Activated CD4-positive, alpha-beta T cell treated with anti-CD3 and anti-CD28 coated beads for 1 hour (primary cell): ENCODE results near the gene MRPL43.
A peak's percentile ranks its signal among the peaks of the same experiment; 100 is the strongest.

Experiments used
- DNase-seq: peaks from one replicate; pipeline ENCODE4 v3.0.0-alpha.2; 2020

The MRPL43 gene

DNA sequence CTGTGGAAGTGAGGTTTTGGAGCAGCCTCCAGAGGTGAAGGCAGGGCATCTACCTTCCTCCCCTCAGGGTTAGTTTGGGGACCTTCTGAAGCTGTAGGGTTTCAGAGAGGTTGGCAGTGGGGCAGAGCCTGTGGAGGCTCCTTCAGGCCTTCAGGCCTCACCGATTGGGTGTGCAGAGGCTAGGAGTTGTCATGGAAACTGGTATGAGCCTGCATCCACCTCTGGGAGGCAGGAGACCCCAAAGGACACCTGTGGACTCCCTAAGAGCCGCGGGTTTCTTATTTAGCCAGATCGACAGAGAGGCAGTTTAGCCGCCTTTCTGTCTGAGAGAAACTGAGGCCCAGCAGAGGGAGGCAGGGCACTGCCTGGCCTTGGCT, 14.3 kb upstream of the MRPL43 start:
- no peak for DNase-seq

DNA sequence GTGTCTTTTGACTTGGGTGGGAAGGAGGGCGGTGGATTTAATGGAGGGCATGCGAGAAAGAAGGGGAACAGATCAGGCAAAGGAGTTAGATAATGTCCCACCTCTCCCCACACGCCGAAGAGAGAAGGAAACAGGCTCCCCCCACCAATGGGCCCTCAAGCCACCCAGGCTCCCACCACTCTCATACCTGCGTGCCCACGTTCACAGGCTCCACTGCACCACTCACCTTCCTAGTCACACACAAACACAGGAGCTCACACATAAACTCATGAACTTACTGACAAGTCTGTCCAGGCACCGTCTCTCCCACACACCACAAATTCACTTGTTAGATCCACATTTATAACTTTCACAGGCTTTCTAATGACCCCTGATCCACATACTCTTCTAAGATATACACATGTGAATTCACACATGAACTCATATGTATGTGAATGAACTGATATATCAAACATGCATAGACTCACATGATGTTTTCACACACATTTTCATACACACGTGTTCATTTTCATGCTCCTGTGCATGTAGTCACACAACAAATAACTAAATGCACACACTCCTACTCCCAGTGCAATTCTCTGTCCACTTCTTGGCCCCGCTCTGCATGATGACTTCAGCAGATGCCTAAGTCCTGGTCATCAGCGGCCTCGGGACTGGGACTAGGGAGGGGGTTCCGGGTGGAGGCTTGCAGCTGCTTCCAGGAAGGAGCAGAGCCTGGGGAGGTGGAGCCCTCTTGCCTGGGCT, 13.8 kb upstream of the MRPL43 start:
- no peak for DNase-seq

DNA sequence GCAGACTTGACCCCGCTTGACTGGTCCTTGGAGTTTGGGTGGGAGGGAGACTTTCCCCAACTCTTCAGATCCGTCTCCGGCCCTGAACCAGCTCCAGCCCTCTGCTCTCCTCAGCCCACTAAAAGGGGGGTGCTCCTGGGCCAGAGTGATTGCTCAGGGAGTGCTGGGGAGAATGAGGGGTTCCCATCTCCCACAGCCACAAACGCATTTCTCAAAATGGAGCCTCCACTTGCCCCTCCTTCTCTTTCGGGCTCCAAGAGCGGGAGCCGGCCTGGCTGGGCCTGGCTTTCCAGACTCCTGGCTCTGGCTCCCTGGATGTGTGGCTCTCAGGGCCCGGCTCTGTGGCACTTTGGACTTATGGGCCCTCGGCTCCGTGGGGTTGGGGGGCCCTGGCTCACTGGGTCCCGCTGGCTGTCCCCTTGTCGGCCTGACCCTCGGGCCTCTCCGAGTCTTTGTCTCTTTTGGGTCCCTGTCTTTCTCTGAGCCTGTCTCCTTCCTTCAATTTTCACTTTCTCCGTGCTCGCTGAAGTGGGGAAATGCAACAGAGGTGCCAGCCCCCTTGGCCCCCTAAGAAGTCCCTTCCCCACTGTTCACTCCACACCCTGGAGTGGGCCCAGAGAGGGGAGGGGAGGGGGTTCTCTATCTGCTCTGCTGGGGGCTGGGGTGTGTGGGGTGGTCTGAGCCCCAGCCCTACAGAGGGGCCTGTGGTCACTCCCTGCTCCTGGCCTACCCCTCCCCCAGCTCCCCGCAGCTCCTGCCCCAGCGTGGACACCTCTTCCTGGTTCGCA, 13.0 kb upstream of the MRPL43 start:
- no peak for DNase-seq

- no peak for DNase-seq
Measured at GRCh38 chr10:100999742-101000126, 12.4 kb upstream of the MRPL43 start, which contains the start of gene LZTS2. TSS of gene LZTS2 (plus strand) at chr10:100999808. CDS start at chr10:101002539, 2,731 bp downstream.

GRCh38 chr10:100998991-100999741, 11.9 kb upstream of the MRPL43 start:
- DNase-seq: peak; percentile 67

DNA sequence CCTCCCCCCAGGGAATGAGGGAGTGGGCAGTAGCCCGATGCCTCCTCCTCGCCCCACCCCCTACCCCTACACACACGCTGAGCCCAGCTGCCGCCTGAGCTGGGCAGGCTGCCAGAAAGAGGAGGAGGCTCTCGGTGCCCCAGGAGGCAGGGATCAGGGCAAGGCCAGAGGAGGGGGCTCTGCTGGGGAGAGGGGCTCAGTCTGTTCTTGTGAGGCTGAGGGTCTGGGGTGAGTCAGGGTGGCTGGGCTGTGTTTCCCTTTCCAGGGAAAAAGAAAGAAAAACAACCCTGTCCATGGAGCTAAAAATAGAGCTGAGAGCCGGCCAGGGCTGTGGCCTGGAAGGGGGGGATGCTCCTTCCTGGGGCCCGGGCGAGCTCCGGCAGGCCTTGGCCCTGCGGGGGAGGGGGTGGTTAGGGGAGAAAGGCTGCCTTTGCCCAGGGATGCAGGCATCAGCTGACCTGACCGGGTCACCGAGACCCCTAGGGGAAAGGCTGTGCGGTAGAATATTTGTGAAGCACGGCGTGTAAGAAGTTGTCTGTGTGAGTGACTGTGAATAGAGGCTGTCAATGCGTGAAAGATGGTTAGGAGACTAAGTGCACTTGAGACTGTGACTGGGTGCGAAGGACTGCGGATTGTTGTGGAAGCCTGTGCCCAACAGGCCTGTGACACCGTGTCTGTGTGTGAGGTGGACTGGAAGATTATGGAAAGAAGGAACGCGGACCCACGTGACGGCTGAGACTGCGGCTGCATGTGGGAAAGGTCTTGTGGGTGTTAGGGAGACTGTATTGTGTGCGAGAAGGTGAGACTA, 11.1 kb upstream of the MRPL43 start:
- DNase-seq: peak; percentile 46

GRCh38 chr10:100997360-100998182, 10.3 kb upstream of the MRPL43 start:
- peak; percentile 51 for DNase-seq

DNA sequence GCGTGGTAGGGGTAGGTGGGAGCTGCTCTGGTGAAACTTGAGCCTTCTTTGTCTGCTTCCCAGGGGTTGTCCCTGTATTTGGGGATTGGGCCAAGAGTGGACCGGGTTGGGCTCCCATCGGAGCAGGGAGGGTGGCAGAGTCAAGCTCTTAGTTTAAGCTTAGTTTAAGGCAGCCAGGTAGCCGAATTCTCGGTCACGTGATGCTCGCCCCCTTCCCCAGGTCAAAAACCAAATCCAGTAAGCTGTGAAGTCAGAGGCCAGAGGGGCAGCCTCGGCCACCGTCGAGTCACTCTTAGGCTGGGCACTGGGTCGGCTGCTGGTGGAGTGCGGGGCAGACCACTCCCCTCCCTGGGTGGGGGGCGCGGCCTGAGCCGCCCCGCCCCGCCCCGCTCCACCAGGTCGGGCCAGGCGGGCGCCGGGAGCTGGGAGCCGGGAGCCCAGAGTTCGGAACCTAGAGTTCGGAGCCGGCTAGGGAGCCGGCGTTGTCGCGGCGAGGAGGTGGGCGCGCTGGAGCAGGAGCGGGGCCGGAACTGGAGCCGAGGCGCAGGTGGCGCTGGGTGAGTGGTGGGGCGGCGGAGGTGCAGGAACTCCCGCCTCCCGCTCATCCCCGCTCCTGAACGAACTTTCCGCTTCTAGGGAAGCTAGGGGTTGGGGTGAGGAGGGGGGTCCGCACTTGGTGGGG, 9.5 kb upstream of the MRPL43 start:
- DNase-seq: no peak

DNA sequence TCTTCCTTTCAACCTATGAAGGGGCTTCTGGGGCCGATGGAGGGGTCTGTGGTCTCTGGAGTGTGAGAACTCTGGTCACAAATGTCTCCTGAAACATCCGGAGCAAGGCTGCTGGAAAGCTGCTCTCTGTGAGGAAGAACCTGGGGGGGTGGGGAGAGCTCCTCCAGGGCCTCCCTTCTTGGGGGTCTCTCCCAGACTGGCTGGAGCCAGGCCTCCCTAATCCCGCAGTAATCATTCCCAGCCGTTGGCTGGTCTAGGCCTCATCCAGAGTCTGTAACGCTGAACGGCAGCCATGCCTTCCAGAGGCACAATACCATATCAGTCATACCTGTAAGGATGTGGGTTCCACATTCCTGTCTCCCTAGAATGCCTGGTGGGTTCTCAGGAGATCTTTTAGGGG, 7.9 kb upstream of the MRPL43 start:
- DNase-seq: no peak

DNA sequence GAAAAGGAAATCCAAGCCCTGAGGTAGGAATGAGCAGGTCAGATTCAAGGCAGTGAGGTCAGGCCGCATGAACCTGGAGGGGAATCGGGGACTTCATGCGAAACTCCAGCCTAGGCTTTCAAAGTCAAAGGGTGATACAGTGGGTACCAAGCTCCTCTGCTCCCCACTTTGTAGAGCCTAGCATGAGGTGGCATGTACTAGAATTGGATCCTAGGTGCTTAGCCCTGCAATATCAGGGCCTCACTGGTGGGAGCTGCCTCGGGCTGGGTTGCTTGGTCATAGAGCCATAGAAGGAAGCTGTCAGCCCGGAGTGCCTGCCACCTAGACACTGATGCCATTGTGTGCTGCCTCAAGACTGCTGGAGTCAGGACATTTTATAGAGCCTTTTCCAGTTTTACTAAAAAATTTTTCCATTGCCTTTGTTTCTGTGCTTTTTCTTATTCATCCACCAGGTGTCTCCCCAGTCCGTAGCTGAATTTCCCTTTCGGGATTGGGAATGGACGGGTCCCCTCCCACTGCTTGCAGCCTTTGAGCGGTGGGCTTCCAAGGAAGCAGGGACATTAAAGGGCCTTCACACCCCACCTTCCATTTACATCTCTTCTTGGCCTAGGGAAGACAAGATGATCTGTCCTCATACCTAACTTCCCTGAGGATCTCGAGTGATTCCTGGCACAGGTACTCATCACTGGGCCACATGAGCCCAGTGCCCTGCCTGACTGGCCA, 6.8 kb upstream of the MRPL43 start:
- no peak for DNase-seq

DNA sequence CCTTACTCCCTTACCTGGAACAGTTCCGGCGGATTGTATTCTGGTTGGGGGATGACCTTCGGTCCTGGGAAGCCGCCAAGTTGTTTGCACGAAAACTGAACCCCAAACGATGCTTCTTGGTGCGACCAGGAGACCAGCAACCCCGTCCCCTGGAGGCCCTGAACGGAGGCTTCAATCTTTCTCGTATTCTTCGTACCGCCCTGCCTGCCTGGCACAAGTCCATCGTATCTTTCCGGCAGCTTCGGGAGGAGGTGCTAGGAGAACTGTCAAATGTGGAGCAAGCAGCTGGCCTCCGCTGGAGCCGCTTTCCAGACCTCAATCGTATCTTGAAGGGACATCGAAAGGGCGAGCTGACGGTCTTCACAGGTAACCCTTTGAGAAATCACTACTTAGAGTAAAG, 1.8 kb upstream of the MRPL43 start:
- no peak for DNase-seq

GRCh38 chr10:100988166-100988565, 869 bp upstream of the MRPL43 start:
- DNase-seq: no peak

- no peak for DNase-seq
Measured at GRCh38 chr10:100987685-100988049, 370 bp upstream of the MRPL43 start.

DNA sequence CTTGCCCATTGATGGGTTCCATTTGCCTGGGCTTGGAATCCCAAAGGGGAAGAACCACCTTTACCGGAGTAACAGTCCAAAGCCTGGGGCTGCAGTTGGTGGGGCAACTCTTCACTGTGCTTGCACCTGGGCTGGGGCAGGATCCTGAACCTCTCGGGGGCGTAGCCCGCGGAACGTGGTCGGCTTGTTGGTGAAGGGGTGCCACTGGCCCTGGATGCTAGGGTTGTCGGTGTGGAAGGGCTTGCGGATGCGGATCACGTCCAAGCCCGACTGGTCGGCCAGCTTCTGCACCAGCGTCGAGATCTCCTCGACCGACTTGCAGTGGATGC, 710 bp downstream of the MRPL43 start:
- DNase-seq: no peak

DNA sequence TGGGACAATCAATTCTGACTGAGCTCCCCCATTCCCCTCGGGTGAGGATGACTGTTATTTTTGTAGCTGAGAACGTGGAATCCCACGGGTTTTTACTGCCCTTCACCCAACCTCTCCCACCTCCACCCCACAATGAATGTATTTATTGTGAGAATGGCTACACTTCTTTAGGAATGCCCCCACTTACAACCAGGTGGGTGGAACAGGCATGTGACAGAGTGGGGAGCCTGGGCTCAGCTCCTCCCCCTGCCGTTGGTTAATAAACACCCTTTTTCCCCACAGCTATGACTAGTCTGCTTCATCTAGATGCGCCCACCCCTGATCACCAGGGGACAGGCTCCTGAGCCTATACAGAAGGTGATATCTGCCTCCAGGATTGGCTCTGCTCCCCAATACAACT, 2.0 kb downstream of the MRPL43 start:
- no peak for DNase-seq

DNA sequence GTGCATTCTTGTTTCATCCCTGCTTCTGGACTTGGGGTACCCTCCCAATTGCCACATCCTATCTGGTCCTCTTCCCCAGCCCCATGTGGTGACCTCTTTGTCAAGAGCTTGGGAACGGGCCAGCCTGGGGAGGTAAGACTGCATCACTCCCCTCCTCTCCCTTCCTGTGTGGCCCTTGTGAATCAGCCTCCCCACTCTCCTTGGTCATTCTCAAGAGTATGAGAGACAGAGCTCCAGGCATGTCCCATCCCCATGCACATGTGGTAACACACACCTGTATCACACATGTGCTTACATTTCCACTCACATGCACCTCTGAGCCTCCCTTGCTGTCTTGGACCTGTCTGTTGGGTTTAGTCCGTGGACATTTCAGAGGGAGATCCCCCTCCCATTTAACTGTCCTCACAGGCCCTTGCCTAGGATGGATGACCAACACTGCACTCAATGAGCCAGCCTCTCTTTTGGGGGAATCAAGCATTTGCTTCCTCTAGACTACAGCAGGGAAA, 2.6 kb downstream of the MRPL43 start:
- DNase-seq: no peak

DNA sequence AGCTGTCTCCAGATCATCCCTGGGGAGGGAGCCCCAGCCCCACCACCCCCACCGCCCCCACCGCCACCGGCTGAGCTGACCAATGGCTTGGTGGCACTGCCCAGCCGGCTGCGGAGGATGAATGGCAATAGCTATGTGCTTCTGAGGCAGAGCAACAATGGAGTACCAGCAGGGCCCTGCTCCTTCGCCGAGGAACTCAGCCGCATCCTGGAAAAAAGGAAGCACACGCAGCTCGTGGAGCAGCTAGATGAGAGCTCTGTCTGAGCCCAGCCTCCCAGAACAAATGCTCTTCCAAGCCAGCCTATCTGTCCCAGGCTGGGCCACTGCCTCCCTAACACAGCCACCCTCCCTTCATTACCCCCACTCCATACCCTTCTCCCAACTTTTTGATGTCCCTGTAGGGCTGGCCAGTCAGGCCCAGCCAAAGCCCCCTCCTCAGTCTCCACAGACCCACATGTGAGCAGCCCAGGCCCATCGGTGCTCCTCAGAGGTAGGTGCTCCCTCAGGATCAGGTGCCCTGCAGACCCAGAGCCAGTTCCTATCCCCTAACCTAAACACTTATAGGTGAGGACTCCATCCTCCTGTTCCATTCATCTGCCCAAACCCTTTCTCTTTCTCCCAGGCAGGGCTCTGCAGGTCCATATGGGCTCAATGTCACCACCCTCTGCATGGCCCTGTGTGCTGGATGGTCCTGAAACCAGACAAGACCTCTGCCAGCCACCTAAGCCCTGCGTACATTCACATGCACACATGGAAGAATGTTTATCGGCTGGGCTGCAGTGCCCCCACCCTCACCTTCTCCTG, 3.2 kb downstream of the MRPL43 start:
- no peak for DNase-seq

DNA sequence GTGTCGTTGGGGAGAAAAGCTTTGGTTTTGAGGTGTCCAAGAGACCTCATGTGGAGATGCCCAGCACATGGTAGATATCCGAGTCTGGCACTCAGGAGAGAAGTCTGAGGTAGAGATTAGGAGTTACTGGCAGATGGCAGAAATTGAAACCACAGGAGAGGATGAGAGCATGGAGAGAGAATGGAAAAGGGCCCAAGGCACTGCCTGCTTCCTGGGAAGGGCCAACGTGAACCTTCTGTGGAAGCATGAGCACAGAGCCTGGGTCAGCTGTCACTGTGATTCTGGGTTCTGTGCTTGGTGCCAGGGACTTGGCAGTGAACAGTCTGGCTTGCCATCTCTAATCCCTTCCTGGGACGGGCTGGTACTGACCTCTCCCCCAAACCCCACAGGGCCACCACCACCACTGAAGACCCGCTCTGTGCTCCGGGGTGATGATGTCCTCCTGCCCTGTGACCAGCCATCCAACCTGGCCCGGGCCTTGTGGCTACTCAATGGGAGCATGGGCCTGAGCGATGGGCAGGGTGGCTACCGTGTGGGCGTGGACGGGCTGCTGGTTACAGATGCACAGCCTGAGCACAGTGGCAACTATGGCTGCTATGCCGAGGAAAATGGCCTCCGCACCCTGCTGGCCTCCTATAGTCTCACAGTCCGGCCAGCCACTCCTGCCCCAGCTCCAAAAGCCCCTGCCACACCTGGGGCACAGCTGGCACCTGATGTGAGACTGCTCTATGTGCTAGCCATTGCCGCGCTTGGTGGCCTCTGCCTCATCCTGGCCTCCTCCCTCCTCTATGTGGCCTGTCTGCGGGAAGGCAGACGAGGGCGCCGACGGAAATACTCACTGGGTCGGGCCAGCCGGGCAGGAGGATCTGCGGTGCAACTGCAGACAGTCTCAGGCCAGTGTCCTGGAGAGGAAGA, 4.1 kb downstream of the MRPL43 start:
- DNase-seq: no peak
